CD4-positive, alpha-beta memory T cell (primary cell): ENCODE results near the gene EPS8L3. TPM values are rescaled to one million over a fixed set of nuclear protein-coding genes. Genes with fewer than 3 reads are reported as not detected.
A peak's percentile ranks its signal among the peaks of the same experiment; 100 is the strongest.

Experiments used
- CTCF ChIA-PET: fragments of 350-600 bp; sonication (Branson Sonifier 250); formaldehyde crosslinking; loops from one replicate; lab custom pipeline; 2021; ENCODE audit warnings: inconsistent platforms; ENCODE audit not compliant: partially characterized antibody; lab: Charles Lee
- POLR2A ChIA-PET: fragments of 350-600 bp; sonication (Branson Sonifier 250); formaldehyde crosslinking; loops from one replicate; lab custom pipeline; 2021; ENCODE audit not compliant: partially characterized antibody; lab: Charles Lee
- DNase-seq, 5 donors: peaks; one replicate each; pipeline versions ENCODE4 v3.0.0 to v3.0.0-alpha.2; 2020 to 2022; ENCODE audit warnings: mixed read lengths in 1 of 5
- H3K27ac ChIP-seq: one replicate; pipeline ENCODE4 v1.7.0; 2013; ENCODE audit warnings: low read depth, low read length
- H3K27me3 ChIP-seq: 2 replicates; pipeline ENCODE4 v1.7.0; 2013; ENCODE audit warnings: mild to moderate bottlenecking, low read length, moderate library complexity; ENCODE audit not compliant: insufficient read depth
- H3K36me3 ChIP-seq: 2 replicates; pipeline ENCODE4 v1.7.0; 2013; ENCODE audit warnings: mild to moderate bottlenecking, low read length, moderate library complexity; ENCODE audit not compliant: insufficient read depth
- H3K4me1 ChIP-seq: 2 replicates; pipeline ENCODE4 v1.7.0; 2013; ENCODE audit warnings: mild to moderate bottlenecking, low read length, moderate library complexity; ENCODE audit not compliant: insufficient read depth
- H3K4me3 ChIP-seq, 2 donors: one replicate each; pipeline ENCODE4 v1.7.0; 2013; ENCODE audit warnings: low read length in 2 of 2, mild to moderate bottlenecking in 1 of 2
- H3K9me3 ChIP-seq, 2 donors: one replicate each; pipeline ENCODE4 v1.7.0; 2013; ENCODE audit warnings: low read length in 2 of 2, control low read depth in 1 of 2; ENCODE audit not compliant: control insufficient read depth in 1 of 2
- H3K27ac Mint-ChIP-seq, 7 donors: one replicate each; pipeline ENCODE4 v1.8.0; 2020 to 2021; ENCODE audit warnings: mixed read lengths in 7 of 7, mild to moderate bottlenecking in 6 of 7, inconsistent platforms in 3 of 7, moderate library complexity in 3 of 7
- H3K27me3 Mint-ChIP-seq, 2 donors: one replicate each; pipeline ENCODE4 v1.8.0; 2020 to 2021; ENCODE audit warnings: mixed read lengths in 2 of 2
- H3K36me3 Mint-ChIP-seq, 2 donors: one replicate each; pipeline ENCODE4 v1.8.0; 2020 to 2021; ENCODE audit warnings: mixed read lengths in 2 of 2, inconsistent platforms in 1 of 2, mild to moderate bottlenecking in 1 of 2
- H3K4me1 Mint-ChIP-seq, 4 donors: one replicate each; pipeline ENCODE4 v1.8.0; 2020 to 2021; ENCODE audit warnings: mixed read lengths in 4 of 4, mild to moderate bottlenecking in 1 of 4
- H3K4me3 Mint-ChIP-seq, 8 donors: one replicate each; pipeline ENCODE4 v1.8.0; 2020 to 2021; ENCODE audit warnings: mixed read lengths in 8 of 8, mild to moderate bottlenecking in 7 of 8, moderate library complexity in 6 of 8, inconsistent platforms in 3 of 8
- H3K9me3 Mint-ChIP-seq, 8 donors: one replicate each; pipeline ENCODE4 v1.8.0; 2020 to 2021; ENCODE audit warnings: mixed read lengths in 8 of 8, mild to moderate bottlenecking in 5 of 8, inconsistent platforms in 3 of 8, moderate library complexity in 1 of 8
- intact Hi-C: fragments of 100-400 bp; cut with micrococcal nuclease; formaldehyde crosslinking; loops from one replicate; pipeline ENCODE4 v1.15.1; 2023
- polyA plus RNA-seq, 2 donors: library from polyadenylated mRNA; unstranded; fragments of 300-500 nt; fragmentation: Illumina TruSeq; gene quantifications; one replicate each; pipeline ENCODE4 v1.2.3, GENCODE V29; 2021
- total RNA-seq, 2 experiments: library from RNA; stranded (reverse); gene quantifications; one replicate each; pipeline ENCODE4 v1.2.3, GENCODE V29; 2021

EPS8L3 gene
- total and polyA plus RNA-seq, 4 experiments from 2014 or later: not detected

DNA sequence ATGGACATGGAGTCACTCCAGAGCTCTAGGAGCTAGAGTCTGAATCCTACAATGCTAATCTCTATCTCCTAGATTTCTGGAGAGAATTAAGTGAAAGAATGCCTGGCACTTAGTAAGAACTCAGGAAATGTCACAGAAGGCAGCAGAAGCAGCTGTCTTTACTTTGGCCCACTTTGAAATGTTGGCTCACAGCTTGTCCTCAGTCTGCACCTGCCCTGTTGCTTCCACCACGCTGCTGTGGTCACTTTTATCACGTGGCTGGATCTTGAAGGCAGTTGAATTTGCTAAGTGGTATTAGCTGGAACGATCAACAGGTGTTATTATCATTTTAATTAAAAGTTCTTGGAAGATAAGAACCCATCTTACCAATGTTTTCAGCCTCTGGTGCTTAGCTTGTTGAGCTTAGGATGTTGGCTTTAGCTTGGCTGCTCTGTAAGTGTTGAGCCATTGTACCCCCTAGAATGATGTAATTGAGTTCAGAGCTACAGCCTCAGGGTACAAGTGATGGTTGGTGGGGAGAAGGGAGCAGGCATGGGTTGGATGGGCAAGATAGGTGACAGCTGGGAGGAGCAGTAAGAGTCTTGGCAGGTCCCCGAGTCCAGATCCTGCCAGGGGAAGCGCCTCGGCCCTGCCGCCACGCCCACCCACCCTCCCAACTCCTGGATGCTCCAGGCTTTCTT is 41.9 kb upstream of the EPS8L3 start:
- H3K27ac ChIP-seq: no peak overlapping the region
- intact Hi-C loops: no loop called here
- Mint-ChIP-seq H3K9me3 (no peaks in the 10 kb centered on the region), H3K4me1 (peaks cover 43 to 74% (median 61%) of the 10 kb centered on the region in 4 donors), H3K4me3 (peak overlapping the region in 2 of 8 donors; percentile 15 to 38), H3K36me3 (no peaks in the 10 kb centered on the region), H3K27me3 (no peaks in the 10 kb centered on the region), H3K27ac (peak overlapping the region in 5 of 7 donors; percentile 60 to 89 (median 66))
- no peaks in the 10 kb centered on the region for H3K9me3 ChIP-seq
- H3K27me3 ChIP-seq: no peaks in the 10 kb centered on the region
- POLR2A ChIA-PET: interaction anchor here (1.4 to 2.1 kb wide), 6 partner anchors 9 to 180 kb away, joined by 3 to 8 read pairs (median 6); partner anchors contain the start of gene AHCYL1
- no peak overlapping the region for H3K4me3 ChIP-seq
- CTCF ChIA-PET: interaction anchor here (0.7 to 8.7 kb wide), 9 partner anchors 14 to 490 kb away, joined by 3 to 136 read pairs (median 4); partner anchors contain the start of gene AHCYL1
- DNase-seq: no peak
- no peaks in the 10 kb centered on the region for H3K36me3 ChIP-seq
- H3K4me1 ChIP-seq: peaks cover 73% of the 10 kb centered on the region

DNA sequence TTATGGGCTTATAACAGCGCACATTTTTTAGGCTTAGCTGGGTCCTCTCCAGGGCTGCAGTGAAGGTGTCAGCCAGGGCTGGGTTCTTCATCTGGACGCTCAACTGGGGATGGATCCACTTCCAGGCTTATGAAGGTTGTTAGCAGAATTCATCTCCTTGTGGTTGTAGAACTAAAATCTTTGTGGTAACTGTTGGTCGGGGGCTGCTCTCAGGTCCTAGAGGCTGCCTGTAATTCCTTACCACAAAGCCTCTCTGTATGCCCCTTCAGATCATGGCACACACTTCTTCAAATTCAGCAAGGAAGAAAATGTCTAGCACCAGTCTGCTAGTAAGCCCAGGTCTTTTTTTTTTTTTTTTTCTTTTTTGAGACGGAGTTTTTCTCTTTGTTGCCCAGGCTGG is 40.9 kb upstream of the EPS8L3 start:
- Histone ChIP-seq H3K27ac (no peak overlapping the region), H3K36me3 (no peaks in the 10 kb centered on the region), H3K9me3 (no peaks in the 10 kb centered on the region), H3K4me3 (no peak overlapping the region), H3K27me3 (no peaks in the 10 kb centered on the region), H3K4me1 (peaks cover 83% of the 10 kb centered on the region)
- ChIA-PET CTCF (interaction anchor here (0.7 to 8.7 kb wide), 5 partner anchors 13 to 489 kb away, joined by 3 to 136 read pairs (median 5); partner anchors contain the start of gene AHCYL1), POLR2A (interaction anchor here (1.2 to 2.1 kb wide), 4 partner anchors 14 to 180 kb away, joined by 3 to 8 read pairs (median 4); partner anchors contain the start of gene AHCYL1)
- Mint-ChIP-seq H3K27ac (peak overlapping the region in 4 of 7 donors; percentile 72 to 91 (median 86)), H3K4me1 (peaks cover 47 to 81% (median 68%) of the 10 kb centered on the region in 4 donors), H3K4me3 (peak overlapping the region in 3 of 8 donors; percentile 17 to 65 (median 55)), H3K27me3 (no peaks in the 10 kb centered on the region), H3K9me3 (no peaks in the 10 kb centered on the region), H3K36me3 (no peaks in the 10 kb centered on the region)
- intact Hi-C loops: no loop called here
- DNase-seq: no peak

DNA sequence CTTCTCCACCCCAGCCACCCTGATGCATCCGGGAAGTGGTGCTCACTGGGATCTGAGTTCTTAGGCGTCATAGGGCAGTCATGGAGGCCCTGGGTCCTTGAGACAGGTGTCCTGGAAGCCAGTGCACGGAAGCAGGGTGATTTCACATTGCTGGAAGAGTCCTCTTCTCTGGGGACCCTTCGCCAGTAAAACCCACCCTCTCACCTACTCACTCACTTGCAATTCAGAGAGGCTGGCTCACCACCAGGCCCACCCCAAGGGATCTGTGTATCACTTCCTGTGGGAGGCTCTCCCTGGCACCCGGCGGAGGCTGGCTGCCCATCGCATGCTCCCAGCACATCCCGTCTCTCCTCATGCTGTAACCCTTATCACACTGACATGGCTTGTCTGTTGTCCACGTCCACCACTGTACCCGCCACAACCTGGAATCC is 40.2 kb upstream of the EPS8L3 start:
- ChIA-PET POLR2A (interaction anchor here (1.2 to 4.9 kb wide), 6 partner anchors 9 to 181 kb away, joined by 3 to 91 read pairs (median 8); partner anchors contain the start of genes AHCYL1 and CSF1), CTCF (interaction anchor here (8.7 kb wide), 1 partner anchor 12 kb away, joined by 136 read pairs; no protein-coding TSS in a partner anchor)
- Mint-ChIP-seq H3K27me3 (no peaks in the 10 kb centered on the region), H3K4me1 (peaks cover 51 to 88% (median 72%) of the 10 kb centered on the region in 4 donors), H3K36me3 (no peaks in the 10 kb centered on the region), H3K4me3 (peak overlapping the region in 7 of 8 donors; percentile 23 to 82 (median 66)), H3K27ac (peak overlapping the region; percentile 54 to 98 (median 93)), H3K9me3 (no peaks in the 10 kb centered on the region)
- peaks cover 89% of the 10 kb centered on the region for H3K4me1 ChIP-seq
- no peak overlapping the region for H3K4me3 ChIP-seq
- H3K9me3 ChIP-seq: no peaks in the 10 kb centered on the region
- no peaks in the 10 kb centered on the region for H3K36me3 ChIP-seq
- DNase-seq: no peak
- H3K27ac ChIP-seq: peak overlapping the region; percentile 62
- intact Hi-C loops: loop anchor here (2.0 kb wide), 1 partner anchor 107 kb away; the partner anchor contains the start of gene CSF1
- no peaks in the 10 kb centered on the region for H3K27me3 ChIP-seq

DNA sequence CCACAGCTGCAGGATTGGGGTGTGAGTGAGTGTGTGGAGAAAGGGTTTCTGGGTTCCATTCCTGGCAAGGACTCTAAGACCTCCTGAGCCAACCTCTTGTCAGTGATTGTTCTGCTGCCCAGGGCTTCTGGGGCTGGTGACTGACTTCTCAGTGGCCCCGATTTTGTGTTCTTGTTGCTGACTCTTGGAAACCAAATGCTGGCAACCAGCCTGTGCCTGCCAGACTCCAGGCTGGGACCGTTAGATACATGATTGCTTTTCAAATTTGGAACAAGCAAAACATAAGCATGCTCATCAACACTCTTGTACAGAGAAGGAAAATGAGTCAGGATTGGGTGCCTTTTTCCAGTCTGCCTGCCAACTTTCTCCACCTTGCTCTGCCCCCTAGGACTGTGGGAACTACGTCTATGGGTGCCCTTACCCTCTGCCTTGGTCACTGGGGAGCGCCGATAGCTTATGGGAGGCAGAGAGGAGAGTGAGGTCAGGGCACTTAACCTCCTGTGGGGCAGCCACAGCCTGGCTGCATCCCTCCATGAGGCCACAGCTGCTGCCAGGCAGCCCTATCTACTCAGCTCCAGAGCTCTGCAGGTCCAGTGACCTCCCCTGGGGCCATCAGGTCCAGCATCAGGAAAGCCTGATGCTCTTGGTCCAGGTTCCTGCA is 39.3 kb upstream of the EPS8L3 start:
- peak in 1 of 5 donors; percentile 48 for DNase-seq
- peak overlapping the region; percentile 62 for H3K27ac ChIP-seq
- H3K4me3 ChIP-seq: peak overlapping the region; percentile 18 to 26
- H3K36me3 ChIP-seq: no peaks in the 10 kb centered on the region
- H3K4me3 Mint-ChIP-seq: peak overlapping the region; percentile 59 to 84 (median 80)
- peak overlapping the region; percentile 89 to 98 (median 93) for H3K27ac Mint-ChIP-seq
- H3K9me3 Mint-ChIP-seq: no peaks in the 10 kb centered on the region
- intact Hi-C loops: loop anchor here (1.0 to 2.0 kb wide), 2 partner anchors 13 to 108 kb away; partner anchors contain the start of gene CSF1
- POLR2A ChIA-PET: interaction anchor here (0.6 to 4.9 kb wide), 12 partner anchors 10 to 232 kb away, joined by 3 to 91 read pairs (median 6); partner anchors contain the start of genes AHCYL1 and CSF1
- H3K4me1 ChIP-seq: peaks cover 88% of the 10 kb centered on the region
- H3K9me3 ChIP-seq: no peaks in the 10 kb centered on the region
- H3K36me3 Mint-ChIP-seq: no peaks in the 10 kb centered on the region
- no peaks in the 10 kb centered on the region for H3K27me3 ChIP-seq
- H3K4me1 Mint-ChIP-seq: peaks cover 53 to 91% (median 73%) of the 10 kb centered on the region in 4 donors
- CTCF ChIA-PET: interaction anchor here (2.6 to 8.7 kb wide), 3 partner anchors 11 to 181 kb away, joined by 29 to 136 read pairs (median 34); partner anchors contain the start of gene AHCYL1
- no peaks in the 10 kb centered on the region for H3K27me3 Mint-ChIP-seq

DNA sequence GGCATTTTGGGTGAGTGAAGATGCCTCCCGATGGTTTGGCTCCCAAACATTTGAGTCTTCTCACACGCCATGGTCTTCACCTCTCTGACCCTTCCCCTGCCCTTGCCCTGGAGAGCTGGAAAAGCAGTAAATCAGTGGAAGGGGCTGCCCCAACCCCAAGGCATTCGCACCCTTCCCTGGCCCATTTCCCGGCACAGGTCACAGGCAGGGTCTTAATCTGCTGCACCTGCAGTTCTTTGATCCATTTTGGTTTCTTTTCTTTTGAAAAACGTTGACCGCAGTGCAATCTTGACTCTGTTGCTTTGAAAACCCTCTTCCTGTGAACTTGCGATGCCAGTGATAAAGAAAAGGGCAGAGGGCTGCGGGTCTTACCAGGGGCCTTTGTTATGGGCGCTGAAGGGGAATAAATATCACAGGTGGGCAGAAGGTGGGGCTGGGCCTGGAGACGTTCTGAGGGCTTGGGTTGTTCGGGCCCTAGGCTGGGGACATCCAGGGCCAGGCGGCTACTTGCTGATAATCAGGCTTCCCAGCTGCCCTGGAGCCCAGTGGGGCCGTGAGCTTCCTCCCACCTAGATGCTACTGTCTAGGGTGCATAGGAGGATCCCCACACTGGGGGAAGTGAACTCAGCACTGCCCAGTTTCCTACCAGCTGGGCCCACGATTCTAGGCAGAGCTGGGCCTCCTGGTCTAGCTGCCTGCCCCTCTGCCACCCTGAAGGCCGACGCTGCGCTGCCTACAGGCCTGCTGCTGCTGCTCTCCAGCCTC is 38.6 kb upstream of the EPS8L3 start:
- CTCF ChIA-PET: interaction anchor here (0.8 to 8.7 kb wide), 6 partner anchors 10 to 182 kb away, joined by 3 to 136 read pairs (median 16); partner anchors contain the start of gene AHCYL1
- Mint-ChIP-seq H3K27ac (peak overlapping the region; percentile 89 to 98 (median 93)), H3K4me3 (peak overlapping the region; percentile 59 to 84 (median 80)), H3K4me1 (peaks cover 55 to 91% (median 73%) of the 10 kb centered on the region in 4 donors), H3K27me3 (no peaks in the 10 kb centered on the region), H3K36me3 (no peaks in the 10 kb centered on the region), H3K9me3 (no peaks in the 10 kb centered on the region)
- intact Hi-C loops: loop anchor here (1.0 to 2.0 kb wide), 2 partner anchors 12 to 108 kb away; partner anchors contain the start of gene CSF1
- peak; percentile 81 to 88 (median 82) for DNase-seq
- H3K4me1 ChIP-seq: peaks cover 88% of the 10 kb centered on the region
- peak overlapping the region; percentile 62 for H3K27ac ChIP-seq
- H3K4me3 ChIP-seq: peak overlapping the region; percentile 18 to 26
- no peaks in the 10 kb centered on the region for H3K9me3 ChIP-seq
- POLR2A ChIA-PET: interaction anchor here (0.6 to 4.9 kb wide), 18 partner anchors 11 to 319 kb away, joined by 3 to 91 read pairs (median 4); partner anchors contain the start of genes AHCYL1, ATXN7L2 and CSF1
- no peaks in the 10 kb centered on the region for H3K36me3 ChIP-seq
- H3K27me3 ChIP-seq: no peaks in the 10 kb centered on the region

DNA sequence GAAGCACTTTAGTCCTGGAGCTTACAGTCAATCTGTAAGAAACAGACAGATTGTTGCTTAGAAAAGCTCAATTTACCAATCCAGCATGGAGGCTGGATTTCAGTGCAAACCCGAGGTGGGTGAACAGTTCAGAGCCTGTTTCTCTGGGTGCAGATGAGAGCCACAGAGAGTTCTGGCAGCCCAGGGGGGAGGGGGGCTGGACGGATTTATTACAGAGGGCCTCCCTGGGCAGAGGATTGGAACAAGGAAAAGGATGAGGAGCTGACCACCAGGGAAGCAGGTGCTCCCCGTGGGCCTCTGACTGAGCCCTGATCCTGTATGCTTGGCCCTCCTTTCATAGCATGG is 38.0 kb upstream of the EPS8L3 start:
- ChIA-PET POLR2A (interaction anchor here (0.7 to 4.9 kb wide), 13 partner anchors 10 to 319 kb away, joined by 3 to 91 read pairs (median 4); partner anchors contain the start of genes AHCYL1, ATXN7L2 and CSF1), CTCF (interaction anchor here (0.8 to 8.7 kb wide), 7 partner anchors 10 to 182 kb away, joined by 3 to 136 read pairs (median 4); partner anchors contain the start of gene AHCYL1)
- no peaks in the 10 kb centered on the region for H3K27me3 Mint-ChIP-seq
- H3K4me1 ChIP-seq: peaks cover 88% of the 10 kb centered on the region
- peaks cover 59 to 91% (median 73%) of the 10 kb centered on the region in 4 donors for H3K4me1 Mint-ChIP-seq
- no peaks in the 10 kb centered on the region for H3K36me3 Mint-ChIP-seq
- peak overlapping the region in 1 of 2 donors; percentile 26 for H3K4me3 ChIP-seq
- H3K9me3 ChIP-seq: no peaks in the 10 kb centered on the region
- H3K27ac Mint-ChIP-seq: peak overlapping the region; percentile 89 to 98 (median 93)
- no peaks in the 10 kb centered on the region for H3K9me3 Mint-ChIP-seq
- H3K27ac ChIP-seq: peak overlapping the region; percentile 62
- H3K27me3 ChIP-seq: no peaks in the 10 kb centered on the region
- H3K36me3 ChIP-seq: no peaks in the 10 kb centered on the region
- peak overlapping the region; percentile 59 to 84 (median 80) for H3K4me3 Mint-ChIP-seq
- no peak for DNase-seq
- intact Hi-C loops: loop anchor here (1.0 to 2.0 kb wide), 2 partner anchors 11 to 109 kb away; partner anchors contain the start of gene CSF1
